Measurements from ENCODE around the gene PAFAH1B2. TPM values are rescaled to one million over a fixed set of nuclear protein-coding genes. Genes with fewer than 3 reads are reported as not detected.

PAFAH1B2 gene
- total RNA-seq, 1 experiment from 2014 or later: 91.3 TPM

GRCh38 chr11:117188620-117189081, 44.6 kb downstream of the PAFAH1B2 start:
- Histone ChIP-seq H3K9me2 (ENCODE audit: insufficient read depth) (no peaks in the 10 kb centered on the region), H3K27me3 (ENCODE audit: insufficient read depth, low read depth) (no peaks in the 10 kb centered on the region), H3K4me3 (no peak overlapping the region), H4K20me1 (ENCODE audit: insufficient read depth) (no peaks in the 10 kb centered on the region), H3K36me3 (ENCODE audit: low read depth) (no peaks in the 10 kb centered on the region), H3K4me2 (no peak overlapping the region), H2AFZ (no peak overlapping the region), H3K9me3 (ENCODE audit: insufficient read depth, low read depth) (no peaks in the 10 kb centered on the region), H3K79me2 (ENCODE audit: low read depth) (no peaks in the 10 kb centered on the region), H3F3A (ENCODE audit: insufficient read depth, low read depth) (no peaks in the 10 kb centered on the region), H3K4me1 (replicated peaks; ENCODE audit: insufficient read depth) (no peaks in the 10 kb centered on the region), H3K27ac (no peak overlapping the region)
- intact Hi-C loops (cut with micrococcal nuclease; ENCODE audit: unreplicated experiment): no loop called here
- DNase-seq: no peak
- TF ChIP-seq CTCF (conservative IDR thresholded peaks at IDR 0.05) (no peak), EZH2 (IDR thresholded peaks at IDR 0.05; ENCODE audit: low read depth) (no peak)
- BruUV-seq (replicated peaks): no TSS peak
- ChIA-PET POLR2A (ENCODE audit: unreplicated experiment) (no interaction called here), CTCF (no interaction called here)

- no peaks in the 10 kb centered on the region for H3K9me2 ChIP-seq (ENCODE audit: insufficient read depth)
- H3K27me3 ChIP-seq (ENCODE audit: insufficient read depth, low read depth): no peaks in the 10 kb centered on the region
- H3K4me2 ChIP-seq: no peak overlapping the region
- no peak overlapping the region for H2AFZ ChIP-seq
- H3K36me3 ChIP-seq (ENCODE audit: low read depth): no peaks in the 10 kb centered on the region
- DNase-seq: no peak
- intact Hi-C loops (cut with micrococcal nuclease; ENCODE audit: unreplicated experiment): no loop called here
- H3K4me3 ChIP-seq: no peak overlapping the region
- BruUV-seq (replicated peaks): no TSS peak
- no peaks in the 10 kb centered on the region for H3K4me1 ChIP-seq (replicated peaks; ENCODE audit: insufficient read depth)
- no peaks in the 10 kb centered on the region for H4K20me1 ChIP-seq (ENCODE audit: insufficient read depth)
- no peaks in the 10 kb centered on the region for H3K9me3 ChIP-seq (ENCODE audit: insufficient read depth, low read depth)
- H3K79me2 ChIP-seq (ENCODE audit: low read depth): no peaks in the 10 kb centered on the region
- H3K27ac ChIP-seq: no peak overlapping the region
- POLR2A ChIA-PET (ENCODE audit: unreplicated experiment): no interaction called here
- H3F3A ChIP-seq (ENCODE audit: insufficient read depth, low read depth): no peaks in the 10 kb centered on the region
- CTCF ChIA-PET: no interaction called here
- TF ChIP-seq EZH2 (IDR thresholded peaks at IDR 0.05; ENCODE audit: low read depth): no peak
- TF ChIP-seq CTCF (conservative IDR thresholded peaks at IDR 0.05): no peak
Measured at GRCh38 chr11:117189191-117189940, 45.3 kb downstream of the PAFAH1B2 start.

GRCh38 chr11:117189941-117190544, 46.0 kb downstream of the PAFAH1B2 start:
- intact Hi-C loops (cut with micrococcal nuclease; ENCODE audit: unreplicated experiment): no loop called here
- POLR2A ChIA-PET (ENCODE audit: unreplicated experiment): no interaction called here
- no peaks in the 10 kb centered on the region for H3K36me3 ChIP-seq (ENCODE audit: low read depth)

More at GRCh38 chr11:117189941-117190544, 46.0 kb downstream of the PAFAH1B2 start:
- no peak overlapping the region for H3K27ac ChIP-seq
- no peaks in the 10 kb centered on the region for H3K9me2 ChIP-seq (ENCODE audit: insufficient read depth)
- no peak overlapping the region for H2AFZ ChIP-seq
- H3K4me3 ChIP-seq: no peak overlapping the region
- H3K9me3 ChIP-seq (ENCODE audit: insufficient read depth, low read depth): no peaks in the 10 kb centered on the region
- no peak for TF ChIP-seq CTCF (conservative IDR thresholded peaks at IDR 0.05)
- no peak for TF ChIP-seq EZH2 (IDR thresholded peaks at IDR 0.05; ENCODE audit: low read depth)
- H3F3A ChIP-seq (ENCODE audit: insufficient read depth, low read depth): no peaks in the 10 kb centered on the region
- H3K4me1 ChIP-seq (replicated peaks; ENCODE audit: insufficient read depth): no peaks in the 10 kb centered on the region
- BruUV-seq (replicated peaks): no TSS peak
- no peaks in the 10 kb centered on the region for H3K79me2 ChIP-seq (ENCODE audit: low read depth)
- H3K4me2 ChIP-seq: no peak overlapping the region
- no peaks in the 10 kb centered on the region for H4K20me1 ChIP-seq (ENCODE audit: insufficient read depth)
- DNase-seq: no peak
- CTCF ChIA-PET: no interaction called here
- no peaks in the 10 kb centered on the region for H3K27me3 ChIP-seq (ENCODE audit: insufficient read depth, low read depth)
